Activated effector memory CD4-positive, alpha-beta T cell treated with anti-CD3 and anti-CD28 coated beads, Interleukin-2, amount 50 U/mL, for 16 hours (primary cell): Measurements from ENCODE around the gene ADNP2.
"Not testable (repeated sequence)": the region's sequence is repeated elsewhere in the genome, so short reads cannot be mapped to it uniquely, and the experiment has no call there.

Experiments used
- DNase-seq: peaks from one replicate; pipeline ENCODE4 v3.0.0-alpha.2; 2020

Gene ADNP2

DNA sequence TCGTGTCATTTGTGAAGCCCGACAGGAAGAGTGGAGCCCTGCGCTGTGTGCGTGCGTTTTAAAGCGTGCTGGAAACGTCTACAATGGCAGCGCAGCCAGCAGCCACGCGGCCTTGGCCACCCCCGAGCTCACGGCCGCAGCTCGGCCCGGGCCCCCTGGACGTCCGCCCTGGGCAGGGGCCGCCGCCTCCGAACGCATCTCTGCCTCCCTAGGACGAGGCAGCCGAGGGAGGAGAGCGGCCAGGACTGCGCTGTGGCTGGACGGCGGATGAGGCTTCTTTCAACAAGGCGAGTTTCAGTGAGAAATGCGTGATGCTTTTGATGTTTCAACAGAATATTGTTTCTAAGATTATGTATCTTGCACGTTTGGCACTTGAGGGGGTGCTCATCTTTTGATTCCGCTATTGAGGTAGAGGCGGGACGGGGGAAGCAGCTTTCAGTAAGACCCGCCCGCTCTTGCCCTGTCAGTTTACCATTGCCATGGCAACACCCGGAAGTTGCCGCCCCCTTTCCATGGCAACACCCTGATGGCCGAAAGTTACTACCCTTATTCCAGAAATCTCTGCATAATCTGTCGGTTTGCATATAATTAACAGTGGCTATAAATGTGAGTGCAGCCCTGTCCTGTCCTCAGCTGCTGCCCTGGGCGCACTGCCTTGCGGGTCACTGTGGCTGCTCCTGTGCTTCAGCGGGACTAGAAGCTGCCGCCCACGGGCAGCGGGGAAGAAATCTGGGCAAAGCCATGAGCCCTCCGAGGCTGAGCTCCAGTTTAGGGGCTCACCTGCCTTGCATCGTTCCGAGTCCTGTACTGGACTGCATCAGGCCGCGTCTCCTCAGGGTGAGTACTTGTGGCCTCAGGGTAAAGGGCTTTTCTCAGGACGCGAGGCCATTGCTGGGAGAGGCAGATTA, 38.6 kb downstream of the ADNP2 start:
- peak; percentile 89 for DNase-seq

DNA sequence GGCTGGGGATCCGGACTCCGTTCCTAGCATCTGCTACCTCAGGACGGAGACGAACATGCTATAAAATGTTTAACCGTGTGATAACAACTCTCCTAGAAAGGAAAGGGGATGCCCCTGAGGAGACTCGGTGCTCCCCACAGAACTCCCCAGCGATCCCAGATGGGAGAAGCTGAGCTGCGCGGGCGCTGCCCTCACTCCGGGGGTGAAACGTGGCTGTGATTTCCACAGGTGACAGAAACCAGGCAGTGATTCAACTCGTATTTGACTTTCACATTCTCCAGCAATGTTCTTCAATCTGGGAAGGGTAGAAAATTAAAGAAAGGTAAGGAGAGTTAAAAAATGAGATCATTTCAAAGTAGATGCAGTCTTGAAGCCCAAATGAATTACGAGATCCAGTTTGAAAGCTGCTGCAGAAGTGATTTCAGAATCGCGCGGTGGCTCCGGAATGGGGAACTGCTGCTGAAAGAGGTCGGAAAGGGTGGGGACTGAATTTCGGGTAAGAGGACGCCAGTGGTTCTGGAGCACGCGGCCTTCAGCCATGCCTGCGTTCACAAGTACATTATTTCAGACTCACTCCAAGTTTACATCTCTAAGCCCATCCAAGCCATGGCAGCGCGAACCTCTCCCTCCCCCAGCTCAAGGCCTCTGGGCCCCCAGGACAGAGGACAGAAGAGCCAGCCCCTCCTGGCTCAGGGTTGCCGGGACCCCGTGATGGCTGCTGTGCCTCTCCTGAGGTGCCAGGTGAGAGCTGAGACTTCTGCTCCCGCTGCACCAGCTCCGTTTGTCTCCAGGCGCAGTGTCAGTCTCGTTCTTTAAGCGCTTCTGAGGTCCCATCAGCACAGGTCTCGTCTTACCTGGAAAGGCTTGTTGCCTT, 39.5 kb downstream of the ADNP2 start:
- DNase-seq = no peak

DNA sequence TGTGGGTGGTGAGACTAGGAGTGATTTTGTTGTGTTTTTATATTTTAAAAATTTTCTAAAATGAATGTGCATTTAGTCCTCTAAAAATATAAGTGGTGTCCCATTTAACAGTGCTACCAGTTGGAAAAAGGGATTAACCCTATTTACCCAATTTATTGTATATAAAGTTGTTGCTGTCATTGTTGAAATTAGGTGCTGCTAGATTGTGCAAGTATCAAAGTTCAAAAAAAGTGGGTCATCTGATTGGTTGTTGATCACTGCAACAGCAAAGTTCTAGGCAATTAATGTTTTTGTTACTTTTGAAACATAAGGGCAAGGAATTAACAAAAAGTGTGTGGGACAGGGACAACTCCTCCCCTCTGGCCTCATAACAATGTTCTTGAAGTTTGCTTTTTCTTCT, 40.6 kb downstream of the ADNP2 start:
- DNase-seq = no peak

- DNase-seq = peak; percentile 74
These were observed 45.2 kb downstream of the ADNP2 start for GRCh38 chr18:80154293-80154692.

DNA sequence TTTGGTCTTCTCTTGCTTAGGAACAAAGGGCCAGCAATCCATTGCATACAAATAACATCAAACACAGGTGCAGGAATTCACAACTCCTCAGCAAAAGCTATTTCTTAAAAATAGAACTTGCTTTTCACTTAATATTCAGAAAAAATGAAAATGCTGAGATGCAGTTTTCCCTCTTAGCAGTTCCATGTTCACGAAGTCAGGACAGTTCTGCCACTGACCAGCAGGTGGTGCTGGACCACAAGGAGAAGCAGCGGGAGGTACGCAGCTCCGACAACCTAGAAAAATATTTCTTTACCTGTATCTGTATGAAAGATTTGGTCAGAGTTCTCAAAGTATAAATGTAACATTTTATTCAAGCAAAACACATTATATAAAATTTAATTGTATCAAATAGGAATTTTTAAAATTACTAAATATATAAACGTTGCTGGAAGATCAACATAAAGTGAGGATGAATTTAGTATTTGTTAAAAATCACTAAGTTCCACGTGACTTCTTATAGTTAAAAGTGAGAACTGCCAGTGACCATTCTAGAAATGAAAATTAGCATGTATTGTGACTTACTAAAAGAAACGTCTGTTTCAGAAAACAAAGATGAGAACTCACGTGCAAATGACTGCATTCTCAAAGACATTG, 48.8 kb downstream of the ADNP2 start:
- peak; percentile 91 for DNase-seq

- no peak for DNase-seq
These were observed 49.3 kb downstream of the ADNP2 start for GRCh38 chr18:80158365-80158764.

GRCh38 chr18:80159713-80160636, 50.9 kb downstream of the ADNP2 start:
- peak; percentile 77 for DNase-seq

DNA sequence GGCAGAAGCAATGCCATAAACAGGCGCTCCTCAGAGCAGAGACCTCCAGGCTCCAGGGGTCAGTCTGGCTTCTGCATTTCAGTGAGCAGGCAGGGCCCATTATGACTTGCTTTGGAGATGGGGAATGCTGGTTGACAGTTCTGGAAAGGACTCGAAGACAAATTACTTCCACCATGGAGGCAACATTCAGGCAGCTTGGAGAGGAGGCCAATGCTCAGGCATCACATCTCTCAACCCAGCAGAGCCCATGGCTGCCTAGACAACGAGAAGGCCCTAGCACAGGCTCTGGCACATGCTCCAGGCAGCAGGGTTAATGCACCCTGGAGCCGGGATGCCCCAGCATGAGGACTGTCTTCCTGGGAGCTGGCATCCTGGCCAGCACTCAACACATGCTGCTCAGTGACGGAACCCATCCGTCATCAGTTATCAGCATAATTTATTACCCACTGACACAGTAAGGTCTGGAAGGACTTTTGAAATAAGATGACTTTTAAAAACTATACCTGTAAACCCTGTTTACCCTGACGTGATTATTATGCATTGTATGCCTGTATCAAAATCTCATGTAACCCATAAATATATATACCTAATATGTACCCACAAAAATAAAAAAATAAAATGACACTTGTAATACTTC, 52.8 kb downstream of the ADNP2 start:
- no peak for DNase-seq

GRCh38 chr18:80163183-80163582, 54.1 kb downstream of the ADNP2 start:
- no peak for DNase-seq

DNA sequence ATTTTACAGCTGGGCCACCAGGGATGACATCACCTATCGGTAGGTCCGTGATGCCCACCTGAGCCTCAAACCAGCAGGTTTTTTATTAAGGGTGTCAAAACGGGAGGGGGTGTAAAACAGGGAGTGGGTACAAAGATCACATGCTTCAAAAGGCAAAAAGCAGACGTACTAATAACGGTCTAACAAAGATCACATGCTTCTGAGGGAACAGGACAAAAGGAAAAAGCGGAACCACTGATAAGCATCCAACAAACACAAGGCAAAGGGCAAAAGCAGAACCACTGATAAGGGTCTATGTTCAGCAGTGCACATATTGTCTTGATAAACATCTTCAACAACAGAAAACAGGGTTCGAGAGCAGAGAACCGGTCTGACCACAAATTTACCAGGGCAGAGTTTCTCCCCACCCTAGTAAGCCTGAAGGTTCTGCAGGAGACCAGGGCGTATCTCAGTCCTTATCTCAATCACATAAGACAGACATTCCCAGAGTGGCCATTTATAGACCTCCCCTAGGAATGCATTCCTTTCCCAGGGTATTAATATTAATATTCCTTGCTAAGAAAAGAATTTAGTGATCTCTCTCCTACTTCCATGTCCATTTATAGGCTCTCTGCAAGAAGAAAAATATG, 55.8 kb downstream of the ADNP2 start:
- DNase-seq = not testable (repeated sequence)

DNA sequence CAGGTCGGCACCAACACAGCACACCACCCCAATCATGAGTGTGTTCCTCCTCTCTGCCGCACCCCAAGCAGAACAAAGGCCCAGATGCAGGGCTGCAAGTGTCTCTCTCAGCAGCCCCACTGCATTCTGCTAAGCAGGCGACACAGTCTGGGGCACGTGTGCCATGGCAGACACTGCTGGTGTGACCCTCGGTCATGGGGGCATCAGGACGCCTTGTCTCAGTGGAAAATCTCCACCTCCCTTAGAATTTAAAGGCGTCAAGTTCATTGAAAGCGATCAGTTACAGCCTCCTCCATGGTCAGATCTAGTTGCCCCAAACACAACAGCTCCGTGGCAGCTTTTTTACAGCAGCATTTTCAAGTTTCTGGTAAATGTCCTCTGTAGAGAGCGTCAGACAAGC, 57.2 kb downstream of the ADNP2 start:
- no peak for DNase-seq

GRCh38 chr18:80166725-80167124, 57.7 kb downstream of the ADNP2 start:
- no peak for DNase-seq

DNA sequence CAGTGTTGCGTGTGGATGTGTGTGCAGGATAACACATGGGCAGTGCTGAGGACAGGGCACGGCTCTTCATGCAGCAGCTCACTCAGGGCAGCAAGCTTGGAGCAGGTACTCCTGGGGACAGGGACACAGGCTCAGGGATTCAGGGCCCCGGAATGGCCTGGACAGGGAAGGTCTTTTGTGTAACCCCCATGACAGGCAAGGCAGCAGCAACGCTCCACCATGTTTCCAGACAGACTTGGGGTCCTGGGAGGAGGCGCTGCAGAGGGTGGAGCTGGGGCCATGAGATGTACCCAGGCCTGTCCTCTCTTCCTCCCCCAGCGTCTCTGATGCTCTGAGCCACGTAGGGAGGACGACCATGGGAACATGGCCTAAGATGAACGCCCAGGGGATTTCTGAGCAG, 58.3 kb downstream of the ADNP2 start:
- DNase-seq = no peak

DNA sequence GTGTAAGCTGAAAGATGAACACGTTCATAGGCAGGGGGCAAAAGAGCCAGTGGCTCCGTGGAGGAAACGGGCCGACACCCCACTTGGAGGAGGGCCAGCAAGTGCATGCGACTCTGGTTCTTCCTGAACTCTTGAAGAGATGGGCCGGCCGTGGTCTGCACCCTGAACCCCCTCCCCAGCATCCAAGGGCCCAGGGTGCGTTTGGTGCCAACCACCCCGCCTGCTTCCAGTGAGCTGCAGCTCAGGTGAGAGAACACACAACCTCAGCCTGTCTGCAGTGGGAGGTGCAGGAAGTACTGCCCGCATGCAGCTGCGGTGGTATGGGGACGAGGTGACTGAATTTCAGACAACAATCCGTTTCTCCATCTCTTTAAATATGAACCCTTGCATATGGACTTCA, 58.9 kb downstream of the ADNP2 start:
- DNase-seq = no peak

- no peak for DNase-seq
These were observed 59.3 kb downstream of the ADNP2 start for GRCh38 chr18:80168346-80168745.

- peak; percentile 44 for DNase-seq
These were observed 59.9 kb downstream of the ADNP2 start for GRCh38 chr18:80168982-80169381.

DNA sequence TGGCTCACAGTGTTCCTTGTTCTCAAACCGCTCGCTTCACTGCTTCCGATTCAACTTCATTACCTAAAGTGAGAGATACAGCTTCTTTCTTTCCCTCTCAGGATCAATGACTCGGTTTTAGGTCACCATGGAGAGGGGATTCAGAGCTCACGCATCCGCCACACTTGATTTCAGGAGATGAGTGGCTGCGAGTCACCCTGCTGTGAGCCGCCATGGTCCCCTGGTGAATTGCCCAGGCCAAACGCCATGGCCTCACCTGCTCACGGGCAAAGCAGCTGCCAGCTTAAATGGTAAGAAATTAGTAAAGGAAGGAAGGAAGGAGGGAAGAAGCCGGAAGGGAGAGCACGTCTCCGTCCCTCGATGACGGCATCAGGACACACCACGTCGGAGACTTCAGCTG, 60.5 kb downstream of the ADNP2 start:
- no peak for DNase-seq

DNA sequence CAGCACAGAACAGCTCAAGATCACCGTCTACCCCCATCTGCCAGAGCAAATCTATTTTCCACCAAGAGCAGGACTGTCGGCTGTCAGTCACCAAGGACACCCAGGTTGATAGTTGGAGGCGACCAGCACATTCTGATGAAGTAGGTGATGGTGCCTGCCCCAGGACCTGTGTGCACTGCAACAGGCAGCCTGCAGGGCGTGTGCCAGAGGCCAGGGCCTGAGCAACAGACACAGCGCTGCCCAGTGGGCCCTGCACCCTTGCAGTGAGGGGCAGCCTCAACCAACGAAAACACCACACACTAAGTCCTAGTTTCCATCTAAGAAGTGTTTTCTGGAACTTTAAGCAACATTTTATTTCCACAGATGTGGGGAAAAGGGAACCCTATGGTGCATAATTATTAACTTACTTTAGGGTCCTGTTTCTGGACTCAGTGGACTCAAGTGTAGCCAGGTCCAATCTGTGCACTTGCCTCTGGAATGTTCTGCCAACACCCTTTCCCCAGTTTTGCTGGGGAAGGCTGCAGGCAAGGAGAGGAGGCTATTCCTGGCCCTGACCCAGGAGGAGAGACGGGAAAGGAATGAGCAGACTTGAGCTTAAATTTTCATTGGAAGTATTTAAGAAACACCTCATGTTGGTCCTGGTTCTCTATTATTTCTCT, 61.5 kb downstream of the ADNP2 start:
- peak; percentile 47 for DNase-seq

- peak; percentile 84 for DNase-seq
These were observed 62.2 kb downstream of the ADNP2 start for GRCh38 chr18:80171054-80171872.

- no peak for DNase-seq
These were observed 63.0 kb downstream of the ADNP2 start for GRCh38 chr18:80172056-80172455.
